Calu3 (cell line): ENCODE data around the gene SEC14L5. TPM values are rescaled to one million over a fixed set of nuclear protein-coding genes. Genes with fewer than 3 reads are reported as not detected.

Experiments used
- BruUV-seq: library from RNA; stranded (reverse); fragments of 400-500 nt; replicated peaks from 2 replicates; lab custom pipeline; 2021; lab: Mats Ljungman, UMichigan
- CTCF ChIA-PET: fragments of 300-600 bp; sonication (Branson Sonifier 250); formaldehyde crosslinking; loops from one replicate; lab custom pipeline; 2022; ENCODE audit warnings: antibody characterized with exemption; lab: Charles Lee
- DNase-seq: peaks from one replicate; pipeline ENCODE4 v3.0.0; 2022
- H3K27ac Mint-ChIP-seq: one replicate; pipeline ENCODE4 v1.8.0; 2022; ENCODE audit warnings: mixed read lengths; ENCODE audit not compliant: unreplicated experiment
- H3K27me3 Mint-ChIP-seq: one replicate; pipeline ENCODE4 v1.8.0; 2022; ENCODE audit warnings: mixed read lengths; ENCODE audit not compliant: unreplicated experiment
- H3K36me3 Mint-ChIP-seq: one replicate; pipeline ENCODE4 v1.8.0; 2022; ENCODE audit warnings: mild to moderate bottlenecking, moderate library complexity, mixed read lengths; ENCODE audit not compliant: insufficient read depth, unreplicated experiment
- H3K4me1 Mint-ChIP-seq: one replicate; pipeline ENCODE4 v1.8.0; 2022; ENCODE audit warnings: mild to moderate bottlenecking, low read depth, mixed read lengths; ENCODE audit not compliant: unreplicated experiment
- H3K4me3 Mint-ChIP-seq: one replicate; pipeline ENCODE4 v1.8.0; 2022; ENCODE audit warnings: mild to moderate bottlenecking, low read depth, moderate library complexity, mixed read lengths; ENCODE audit not compliant: unreplicated experiment
- H3K9me3 Mint-ChIP-seq: one replicate; pipeline ENCODE4 v1.8.0; 2022; ENCODE audit warnings: low read depth, mixed read lengths; ENCODE audit not compliant: unreplicated experiment
- CTCF ChIP-seq: fragments of 200-600 bp; IDR thresholded peaks from one replicate; pipeline ENCODE4 v1.8.0; 2022; ENCODE audit warnings: antibody characterized with exemption; ENCODE audit not compliant: unreplicated experiment
- intact Hi-C: fragments of 100-400 bp; cut with micrococcal nuclease; formaldehyde crosslinking; loops from one replicate; pipeline ENCODE4 v1.10.0; 2022; ENCODE audit not compliant: unreplicated experiment
- total RNA-seq: library from RNA; stranded (reverse); gene quantifications from 2 replicates; pipeline ENCODE4 v1.2.3, GENCODE V29; 2022

SEC14L5 gene
- total RNA-seq, 1 experiment from 2014 or later, result 0.52 TPM

GRCh38 chr16:4944333-4945281 lies 13.5 kb upstream of the SEC14L5 start:
- no peaks in the 10 kb centered on the region for H3K27me3 Mint-ChIP-seq
- intact Hi-C loops, result no loop called here

GRCh38 chr16:4945560-4946502 lies 12.3 kb upstream of the SEC14L5 start:
- Mint-ChIP-seq H3K4me3 (peak overlapping the region; percentile 54), H3K27ac (peak overlapping the region; percentile 89), H3K9me3 (no peaks in the 10 kb centered on the region), H3K36me3 (peaks cover 30% of the 10 kb centered on the region), H3K4me1 (peaks cover 70% of the 10 kb centered on the region), H3K27me3 (no peaks in the 10 kb centered on the region)
- peak; percentile 95 for DNase-seq
- no peak for TF ChIP-seq CTCF
- no TSS peak for BruUV-seq
- CTCF ChIA-PET, result interaction anchor here (0.7 to 1.4 kb wide), 8 partner anchors 10 to 321 kb away, joined by 3 to 8 read pairs (median 4); partner anchors contain the start of genes ANKS3, DNAAF8, GLYR1 and MGRN1
- intact Hi-C loops, result no loop called here

More at GRCh38 chr16:4944333-4945281, 13.5 kb upstream of the SEC14L5 start:
- Mint-ChIP-seq H3K36me3 (peaks cover 30% of the 10 kb centered on the region), H3K4me1 (peaks cover 76% of the 10 kb centered on the region), H3K27ac (peak overlapping the region; percentile 89), H3K4me3 (peak overlapping the region; percentile 54), H3K9me3 (no peaks in the 10 kb centered on the region)
- peak; percentile 100 for DNase-seq
- CTCF ChIA-PET, result interaction anchor here (0.6 to 1.4 kb wide), 12 partner anchors 8 to 320 kb away, joined by 3 to 8 read pairs (median 4); partner anchors contain the start of genes ANKS3, DNAAF8, GLYR1 and MGRN1
- no peak for TF ChIP-seq CTCF
- no TSS peak for BruUV-seq

GRCh38 chr16:4946917-4947316 lies 11.2 kb upstream of the SEC14L5 start:
- peaks cover 62% of the 10 kb centered on the region for H3K4me1 Mint-ChIP-seq
- BruUV-seq, result no TSS peak
- intact Hi-C loops, result no loop called here
- H3K4me3 Mint-ChIP-seq, result no peak overlapping the region
- H3K27ac Mint-ChIP-seq, result peak overlapping the region; percentile 44
- TF ChIP-seq CTCF, result no peak
- H3K9me3 Mint-ChIP-seq, result no peaks in the 10 kb centered on the region
- DNase-seq, result no peak
- H3K27me3 Mint-ChIP-seq, result no peaks in the 10 kb centered on the region
- H3K36me3 Mint-ChIP-seq, result peaks cover 30% of the 10 kb centered on the region
- CTCF ChIA-PET, result no interaction called here
